HG03066 (cell line): ENCODE data around the gene MICAL3.
"Not testable (repeated sequence)": the region's sequence is repeated elsewhere in the genome, so short reads cannot be mapped to it uniquely, and the experiment has no call there.

Experiments used
- ATAC-seq: cut with Tn5 transposase; IDR thresholded peaks from one replicate; pipeline ENCODE4 v1.9.1; 2021; ENCODE audit warnings: low read depth; ENCODE audit not compliant: unreplicated experiment

The MICAL3 gene

DNA sequence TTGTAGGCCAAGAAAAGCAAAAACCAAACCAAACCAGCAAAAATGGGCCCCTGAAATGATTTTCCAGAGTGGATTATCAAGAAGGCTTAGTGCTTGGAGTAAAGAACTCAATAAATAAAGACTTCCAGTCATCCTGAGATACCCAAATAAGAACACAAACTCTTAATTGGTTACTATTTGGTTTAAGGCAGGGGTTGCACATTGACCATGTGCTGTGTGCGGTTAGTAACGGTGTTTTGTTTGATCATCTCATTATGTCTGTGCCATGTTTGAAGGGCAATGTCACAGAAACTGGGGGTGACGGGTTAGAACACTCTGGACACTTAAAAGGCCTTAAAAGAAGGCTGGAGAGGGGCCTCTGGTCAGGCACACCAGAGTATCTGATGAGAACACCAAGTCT is 9.7 kb upstream of the MICAL3 start:
- no peak for ATAC-seq

DNA sequence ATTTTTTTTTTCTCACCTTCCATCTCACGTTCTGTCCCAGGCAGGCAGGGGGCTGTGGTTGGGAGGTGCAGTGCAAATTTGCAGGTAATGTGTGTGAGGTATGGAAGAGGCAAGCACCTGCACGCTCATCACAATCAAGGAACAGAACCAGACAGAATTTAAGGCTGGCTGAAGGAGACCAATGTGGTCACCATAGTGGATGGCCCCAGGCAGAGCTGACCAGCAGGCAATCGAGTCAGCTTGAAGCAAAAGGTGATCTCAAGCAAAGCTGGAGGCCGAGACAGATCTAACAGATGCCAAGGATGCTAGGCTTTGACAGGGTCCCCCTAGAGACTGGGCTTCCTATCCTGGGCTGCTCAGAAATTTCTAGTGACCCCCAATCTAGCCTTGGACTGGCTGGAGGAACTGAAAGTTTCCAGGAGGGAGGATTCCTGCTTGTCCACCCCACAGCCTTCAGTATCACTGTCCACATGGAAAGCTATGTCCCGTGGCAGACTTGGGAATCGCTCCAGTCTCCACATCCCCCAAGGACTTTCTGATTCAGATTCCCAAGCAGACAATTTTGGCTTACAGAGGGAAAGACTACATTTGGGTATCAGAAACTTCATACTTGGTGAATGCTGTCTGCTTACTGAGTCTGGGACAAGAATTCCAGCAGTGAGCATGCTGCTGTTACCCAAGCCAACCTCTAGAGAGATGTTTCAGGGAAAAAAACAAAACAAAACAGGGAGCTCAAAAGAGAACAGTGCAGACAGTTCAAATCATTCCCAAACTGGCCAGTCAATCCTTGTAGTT is 9.0 kb upstream of the MICAL3 start:
- no peak for ATAC-seq

DNA sequence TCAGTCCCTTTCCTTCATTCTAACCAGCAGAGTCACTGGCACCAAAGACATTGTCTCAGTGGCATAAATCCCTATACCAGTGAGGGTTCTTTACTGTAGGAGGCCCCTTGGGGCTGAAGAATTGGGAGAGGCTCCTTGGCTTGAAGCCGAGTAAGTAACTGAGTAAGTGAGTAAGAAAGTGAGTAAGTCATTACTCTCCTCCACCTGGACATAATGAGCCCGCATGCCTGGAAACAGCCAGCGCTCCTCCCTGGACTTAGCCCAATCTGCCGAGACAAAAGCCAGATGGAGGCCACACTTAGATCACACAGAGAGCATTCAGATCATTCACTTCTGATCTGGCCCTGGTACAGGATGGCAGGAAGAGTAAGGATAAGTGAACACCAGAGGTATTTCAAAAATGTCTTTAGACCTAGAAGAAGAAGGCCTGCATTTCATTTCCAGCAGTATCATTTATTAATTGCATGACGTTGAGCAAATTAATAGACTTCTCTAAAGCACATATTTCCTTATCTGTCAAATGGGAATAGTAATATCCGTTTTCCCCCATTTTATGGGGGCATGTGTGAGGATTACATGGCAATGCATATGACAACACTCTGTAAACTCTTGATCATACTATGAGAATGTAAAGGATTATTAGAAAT is 8.2 kb upstream of the MICAL3 start:
- no peak for ATAC-seq

DNA sequence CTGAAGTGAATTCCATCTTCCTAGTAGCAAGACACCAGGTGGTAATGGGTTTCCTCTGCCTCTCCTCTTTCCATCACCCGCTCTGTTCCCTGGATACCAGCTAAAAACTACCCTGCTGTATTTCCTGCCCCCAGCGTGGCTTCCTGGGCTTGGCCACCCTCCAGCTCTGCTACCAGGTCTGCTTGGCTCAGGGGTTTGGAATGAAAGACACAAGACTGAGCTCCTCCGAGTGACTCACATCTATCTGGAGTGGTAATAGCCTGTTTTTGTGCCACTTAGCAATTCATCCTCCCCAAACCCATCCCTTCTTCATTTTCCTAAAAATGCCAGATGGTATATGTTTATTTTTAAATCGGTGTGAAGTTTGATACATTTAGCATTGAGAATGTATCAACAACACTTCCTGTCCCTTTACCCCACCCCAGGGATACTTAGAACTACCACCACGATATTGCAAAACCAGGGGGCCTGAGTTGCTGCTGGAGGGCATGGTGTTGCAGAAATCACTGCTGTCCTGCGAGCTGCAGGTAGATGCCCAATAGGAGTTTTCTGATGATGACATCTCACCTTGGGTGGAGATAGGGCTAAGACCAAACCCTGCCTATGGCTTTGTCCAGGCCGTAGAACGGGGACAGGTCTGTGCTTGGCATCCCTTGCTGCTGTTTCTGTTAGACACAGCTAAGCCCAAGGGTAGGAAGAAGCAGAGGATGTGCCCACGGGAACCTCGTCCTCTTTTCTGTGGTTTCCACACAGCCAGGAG is 7.5 kb upstream of the MICAL3 start:
- ATAC-seq, result no peak

DNA sequence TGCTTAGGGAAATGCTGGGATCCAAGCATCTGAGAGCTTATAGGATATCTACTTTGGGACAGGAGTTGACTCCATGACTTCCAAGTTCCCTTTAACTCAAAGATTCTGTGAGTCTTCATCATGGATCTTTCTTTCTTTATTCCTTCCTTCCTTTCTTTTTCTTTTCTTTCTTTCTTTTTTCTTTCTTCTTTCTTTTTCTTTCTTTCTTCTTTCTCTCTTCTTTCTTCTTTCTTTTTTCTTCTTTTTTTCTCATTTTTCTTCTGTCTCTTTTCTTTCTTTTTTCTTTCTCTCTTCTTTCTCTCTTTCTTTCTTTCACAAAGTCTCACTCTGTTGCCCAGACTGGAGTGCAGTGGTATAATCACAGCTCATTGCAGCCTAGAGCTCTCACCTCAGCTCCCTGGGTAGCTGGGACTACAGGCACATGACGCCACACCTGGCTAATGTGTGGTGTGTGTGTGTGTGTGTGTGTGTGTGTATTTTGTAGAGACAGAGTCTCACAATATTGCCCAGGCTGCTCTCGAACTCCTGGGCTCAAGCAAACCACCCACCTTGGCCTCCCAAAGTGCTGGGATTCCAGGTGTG is 5.4 kb upstream of the MICAL3 start:
- ATAC-seq, result no peak

DNA sequence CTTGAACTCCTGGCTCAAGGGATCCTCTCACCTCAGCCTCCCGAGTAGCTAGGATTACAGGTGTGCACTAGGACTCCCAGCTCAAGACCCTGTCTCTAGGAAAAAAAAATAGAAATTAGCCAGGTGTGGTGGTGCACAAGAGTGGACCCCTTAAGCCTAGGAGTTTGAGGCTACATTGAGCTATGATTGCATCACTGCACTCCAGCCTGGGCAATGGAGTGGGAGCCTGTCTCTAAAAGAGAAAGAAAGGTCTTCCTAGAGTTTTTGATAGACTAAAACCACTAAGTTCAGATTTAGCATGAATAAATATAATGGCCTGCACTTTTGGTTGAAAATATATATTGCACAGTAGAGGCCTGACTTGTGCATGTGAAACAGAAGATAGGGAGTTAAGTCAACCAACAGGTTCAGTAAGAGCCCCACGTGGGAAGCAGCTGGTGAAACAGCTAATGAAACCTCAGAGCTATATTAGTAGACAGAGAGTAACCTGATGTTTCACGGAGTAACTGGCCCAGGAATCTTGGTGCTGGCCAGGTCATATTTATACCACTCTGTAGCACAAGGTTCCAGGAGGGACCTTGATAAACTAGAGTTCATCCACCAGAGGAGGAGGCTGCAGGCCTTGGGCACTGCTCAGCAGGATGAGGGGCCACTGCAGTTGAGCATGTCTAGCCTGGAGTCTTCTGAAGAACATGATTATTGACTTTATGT is 4.6 kb upstream of the MICAL3 start:
- ATAC-seq, result no peak

DNA sequence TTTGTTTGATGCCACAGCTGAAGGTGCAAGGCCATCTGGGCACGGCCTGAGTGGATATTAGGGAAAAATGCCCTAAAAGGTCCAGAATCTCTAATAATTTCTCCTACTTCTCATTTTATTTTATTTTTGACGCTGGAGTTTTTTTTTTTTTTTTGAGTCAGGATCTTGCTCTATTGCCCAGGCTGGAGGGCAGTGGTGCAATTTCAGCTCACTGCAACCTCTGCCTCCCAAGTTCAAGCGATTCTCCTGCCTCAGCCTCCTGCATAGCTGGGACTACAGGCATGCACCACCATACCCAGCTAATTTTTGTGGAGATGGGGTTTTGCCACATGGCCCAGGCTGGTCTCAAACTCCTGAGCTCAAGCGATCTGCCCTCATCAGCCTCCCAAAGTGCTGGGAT is 1.5 kb upstream of the MICAL3 start:
- not testable (repeated sequence) for ATAC-seq

DNA sequence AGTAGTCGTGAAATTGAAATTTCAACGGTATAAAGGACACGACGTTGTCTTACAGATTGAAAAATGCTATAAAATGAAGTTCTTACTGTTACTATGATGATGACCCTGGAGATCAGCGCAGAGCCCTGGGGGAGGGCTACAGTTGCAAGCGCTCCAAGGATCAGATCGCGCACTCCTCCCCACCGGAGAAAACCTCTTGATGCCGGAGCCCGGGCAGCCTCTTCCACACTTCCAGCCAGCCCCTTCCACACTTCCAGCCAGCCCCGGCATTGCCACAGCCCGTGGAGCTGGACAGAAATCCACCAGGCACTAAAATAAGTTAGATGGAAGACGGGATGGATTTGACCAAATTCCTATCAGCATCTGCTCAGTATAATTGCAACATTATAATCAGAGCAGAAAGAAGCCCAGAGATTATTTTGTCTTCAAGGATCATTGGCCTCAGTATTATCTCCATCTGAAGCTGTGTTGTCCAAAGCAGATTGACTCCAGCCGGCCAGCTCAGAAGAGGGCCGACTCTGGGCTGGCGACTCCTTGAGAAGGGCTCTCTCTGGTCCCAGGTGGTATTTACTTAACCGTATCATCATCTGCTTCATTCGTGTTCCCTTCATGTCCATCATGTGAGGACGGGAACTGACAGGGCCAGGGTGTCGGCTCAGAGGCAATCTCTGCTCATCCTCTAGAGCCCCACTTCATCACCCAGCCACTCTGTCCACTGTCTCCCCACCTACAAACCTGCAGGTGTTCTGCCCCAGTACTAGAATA is 777 bp upstream of the MICAL3 start:
- ATAC-seq, result no peak

DNA sequence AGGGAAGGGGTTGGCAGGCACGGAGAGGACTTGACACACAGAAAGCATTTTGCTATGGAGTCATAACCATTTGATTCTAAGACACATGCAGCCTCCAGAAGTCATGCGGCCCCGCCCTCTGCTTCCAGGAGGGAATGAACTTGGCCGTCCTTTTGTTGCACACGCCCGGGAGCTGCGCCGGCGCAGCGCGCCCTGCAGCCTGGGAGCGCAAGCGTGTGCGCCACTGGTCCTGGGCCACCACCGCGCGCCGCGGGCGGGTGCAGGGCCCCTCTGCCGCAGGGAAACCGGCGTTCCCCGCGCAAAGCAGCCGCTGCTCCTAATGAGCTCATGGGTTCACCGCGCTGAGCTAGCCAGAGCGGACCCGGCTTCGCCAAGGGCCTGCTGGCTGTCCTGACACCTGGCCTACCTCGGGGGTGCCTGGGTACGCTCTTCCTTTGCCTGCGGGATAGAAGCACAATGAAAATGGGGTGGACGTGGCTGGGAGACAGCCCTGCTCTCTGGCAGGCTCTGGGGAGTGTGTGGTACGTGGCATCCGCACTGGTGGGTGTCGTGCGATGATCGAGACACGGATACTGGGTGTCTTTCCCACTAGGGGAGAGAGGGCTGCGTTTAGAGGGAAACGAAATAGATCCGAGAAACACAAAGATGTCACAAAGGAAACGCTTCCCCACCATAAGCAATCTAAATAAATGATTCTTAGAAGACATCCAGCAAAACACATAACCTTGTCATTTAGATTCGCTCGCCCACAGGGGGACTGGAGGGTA is 669 bp downstream of the MICAL3 start:
- ATAC-seq, result no peak

DNA sequence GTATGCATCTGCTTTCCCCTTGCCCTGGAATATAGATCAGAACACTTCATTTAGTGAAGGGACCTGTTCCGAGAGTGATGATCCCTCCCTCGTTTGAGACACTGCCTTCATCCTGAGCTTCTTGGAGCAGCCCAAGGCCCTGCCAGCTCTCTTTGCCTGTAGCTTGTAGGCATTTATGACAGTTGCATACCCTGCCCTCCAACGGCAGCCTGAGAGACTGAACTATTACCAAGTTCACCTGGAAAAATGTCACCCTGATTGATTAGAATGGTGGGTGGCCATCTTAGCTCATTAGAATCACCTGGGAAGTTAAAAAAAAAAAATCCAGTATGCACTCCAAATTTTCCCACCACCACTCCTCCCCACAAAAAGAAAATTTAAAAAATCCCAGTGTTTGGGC is 1.5 kb downstream of the MICAL3 start:
- no peak for ATAC-seq

DNA sequence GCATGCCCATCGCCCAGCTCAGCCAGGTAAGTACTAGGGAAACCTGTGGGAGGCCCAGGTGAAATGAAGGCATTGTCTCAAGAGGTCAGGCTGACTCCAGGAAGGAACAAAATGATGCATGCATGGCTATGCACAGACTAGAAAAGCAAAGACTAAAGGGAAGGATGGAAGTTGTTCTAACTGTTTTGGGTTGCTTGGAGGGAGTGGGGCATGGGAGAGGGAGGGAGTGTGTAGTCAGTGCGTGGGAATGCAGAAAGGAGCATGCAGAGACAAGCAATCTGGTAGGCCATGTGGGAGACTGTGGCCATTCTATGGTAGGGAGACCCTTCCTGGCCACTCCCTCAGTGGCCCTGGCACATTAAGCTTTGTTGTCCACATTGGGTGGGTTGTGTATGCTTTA is 2.9 kb downstream of the MICAL3 start:
- ATAC-seq, result no peak

DNA sequence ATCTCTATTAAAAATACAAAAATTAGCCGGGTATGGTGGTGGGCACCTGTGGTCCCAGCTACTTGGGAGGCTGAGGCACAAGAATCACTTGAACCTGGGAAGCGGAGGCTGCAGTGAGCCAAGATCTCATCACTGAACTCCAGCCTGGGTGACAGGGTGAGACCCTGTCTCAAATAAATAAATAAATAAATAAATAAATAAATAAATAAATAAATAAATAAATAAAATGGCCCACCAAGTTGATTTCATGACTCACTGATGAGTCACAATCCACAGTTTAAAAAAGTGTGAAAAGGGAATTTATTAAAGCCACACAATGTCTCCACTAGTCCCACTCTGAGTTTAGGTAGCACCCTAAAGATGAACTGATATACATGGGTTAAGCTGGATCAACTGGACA is 3.6 kb downstream of the MICAL3 start:
- not testable (repeated sequence) for ATAC-seq

DNA sequence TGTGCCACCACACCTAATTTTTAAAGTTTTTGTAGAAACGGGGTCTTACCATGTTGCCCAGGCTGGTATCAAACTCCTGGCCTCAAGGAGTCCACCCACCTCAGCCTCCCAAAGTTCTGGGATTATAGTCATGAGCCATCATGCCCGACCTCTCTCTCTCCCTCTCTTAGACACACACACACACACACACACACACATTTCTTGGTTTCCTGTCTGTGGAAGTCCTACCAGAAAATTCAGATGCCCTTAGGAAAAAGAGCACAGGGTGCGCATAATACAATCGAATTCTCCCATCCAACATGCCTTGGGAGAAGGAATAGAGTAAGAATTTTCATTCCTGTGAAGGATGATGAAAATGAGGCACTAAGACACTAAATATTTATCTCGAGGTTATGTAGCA is 10.4 kb downstream of the MICAL3 start:
- ATAC-seq, result no peak

DNA sequence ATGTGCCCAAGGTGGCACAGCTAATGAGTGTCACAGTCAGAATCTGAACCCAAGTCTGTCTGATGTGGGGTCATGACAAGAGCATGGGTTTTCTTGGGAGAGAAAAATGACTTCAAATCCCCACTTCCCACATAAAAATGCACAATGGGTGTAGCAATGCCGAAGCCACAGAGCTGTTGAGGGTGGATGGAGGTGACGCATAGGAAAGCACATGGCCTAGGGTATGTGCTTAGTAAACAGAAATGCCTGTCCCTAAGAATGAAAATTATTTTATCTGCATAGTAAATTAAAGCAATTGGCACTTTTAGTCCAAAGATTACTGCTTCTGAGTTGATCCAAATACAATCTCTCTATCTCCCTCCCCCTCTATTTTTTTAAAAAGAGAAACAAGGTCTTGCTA is 10.9 kb downstream of the MICAL3 start:
- no peak for ATAC-seq

DNA sequence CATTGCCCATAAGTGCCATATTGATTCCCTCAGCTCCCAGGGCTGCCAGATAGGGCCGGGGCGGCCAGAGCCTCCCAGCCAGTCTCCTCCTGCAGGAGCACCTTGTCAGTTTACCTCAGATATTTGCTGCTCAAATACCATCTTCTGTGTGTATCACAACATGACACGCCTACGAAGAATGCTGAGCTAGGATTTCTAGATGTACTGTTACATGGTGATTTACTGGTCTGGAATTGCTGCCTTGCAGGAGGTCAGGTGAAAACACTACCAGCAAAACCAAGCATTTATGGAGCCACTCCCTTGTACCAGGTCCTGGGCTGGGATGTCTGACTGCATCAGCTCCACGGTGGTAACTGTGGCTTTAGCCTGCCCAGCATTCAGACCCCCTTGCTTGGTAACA is 11.8 kb downstream of the MICAL3 start:
- ATAC-seq, result no peak

DNA sequence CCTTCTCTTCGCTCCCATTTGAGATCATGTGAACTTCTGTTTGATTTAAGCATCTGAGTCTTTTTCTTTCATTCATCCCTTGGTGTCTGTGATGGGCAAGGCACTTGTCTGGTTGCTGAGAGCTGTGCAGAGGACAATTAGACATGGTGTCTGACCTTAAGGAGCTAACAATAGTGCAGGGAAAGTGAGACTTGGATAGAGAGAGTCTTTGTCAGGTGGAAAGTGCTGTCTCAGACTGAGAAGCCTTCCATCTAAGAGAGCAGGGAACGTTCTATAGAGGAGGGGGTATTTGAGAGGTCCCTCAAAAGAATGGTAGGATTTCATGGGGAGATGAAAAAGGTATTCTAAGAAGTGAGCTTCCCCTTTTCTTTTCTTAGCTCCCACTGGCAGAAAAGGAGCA is 14.1 kb downstream of the MICAL3 start:
- no peak for ATAC-seq

DNA sequence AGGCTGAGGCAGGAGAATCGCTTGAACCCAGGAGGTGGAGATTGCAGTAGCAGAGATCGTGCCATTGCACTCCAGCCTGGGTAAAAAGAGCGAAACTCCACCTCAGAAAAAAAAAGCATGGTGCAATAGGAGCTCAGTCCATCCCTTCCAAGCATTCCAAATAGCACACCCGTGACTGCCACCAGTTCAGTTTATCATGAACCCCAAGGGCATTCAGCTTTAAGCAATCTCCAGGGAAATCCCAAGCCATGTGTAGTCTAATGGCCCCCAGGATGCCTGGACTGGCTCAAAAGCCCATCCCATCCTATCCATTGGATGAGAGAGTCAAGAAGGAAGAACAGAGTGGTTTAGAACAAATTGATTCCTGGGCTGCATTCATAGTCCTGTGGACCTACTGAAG is 16.2 kb downstream of the MICAL3 start:
- no peak for ATAC-seq

DNA sequence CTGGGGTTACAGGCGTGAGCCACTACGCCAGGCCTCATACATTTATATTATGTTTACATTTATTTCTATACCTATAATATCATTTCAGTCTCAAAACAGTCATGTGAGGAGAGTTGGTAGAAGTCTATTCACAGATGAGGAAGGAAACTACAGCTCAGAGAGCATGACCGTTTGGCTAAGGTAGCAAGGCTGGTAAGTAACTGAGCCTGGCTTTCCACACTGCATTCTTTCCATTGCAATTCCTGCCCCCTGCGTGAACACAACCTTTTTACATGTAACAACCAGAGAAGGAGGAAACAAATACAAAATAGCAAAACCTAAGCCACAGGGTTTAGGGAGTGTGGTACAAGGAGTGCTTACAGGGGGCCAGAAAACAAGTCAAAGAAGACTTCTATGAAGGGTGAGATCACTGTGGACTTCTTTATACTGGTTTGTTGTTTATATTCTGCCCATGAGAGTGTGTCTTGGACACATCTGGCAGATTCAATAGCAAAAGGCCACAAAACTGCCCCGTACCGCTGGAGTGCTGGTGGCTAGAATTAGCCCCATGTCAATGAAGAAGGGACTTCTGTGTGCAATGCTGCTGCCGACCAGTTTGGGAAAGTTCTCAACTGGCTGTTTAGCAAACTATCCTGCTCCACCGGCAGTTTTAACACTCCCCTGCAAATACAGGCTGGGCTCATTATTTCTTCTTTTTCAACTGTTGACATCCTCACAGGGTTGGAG is 19.0 kb downstream of the MICAL3 start:
- no peak for ATAC-seq

DNA sequence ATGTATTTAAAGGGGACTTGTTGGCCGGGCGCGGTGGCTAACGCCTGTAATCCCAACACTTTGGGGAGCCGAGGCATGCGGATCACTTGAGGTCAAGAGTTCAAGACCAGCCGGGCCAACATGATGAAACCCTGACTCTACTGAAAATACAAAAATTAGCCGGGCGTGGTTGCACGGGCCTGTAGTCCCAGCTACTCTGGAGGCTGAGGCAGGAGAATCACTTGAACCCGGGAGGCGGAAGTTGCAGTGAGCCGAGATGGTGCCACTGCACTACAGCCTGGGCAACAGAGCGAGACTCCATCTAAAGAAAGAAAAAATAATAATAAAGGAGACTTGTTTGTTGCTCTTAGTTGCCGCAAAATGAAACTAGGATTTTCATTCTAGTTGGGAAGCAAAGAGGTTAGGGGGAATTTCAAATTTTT is 22.5 kb downstream of the MICAL3 start:
- ATAC-seq, result not testable (repeated sequence)
